22Rv1 (cell line): ENCODE measurements around the gene WIPF3.
"Not testable (repeated sequence)": the region's sequence is repeated elsewhere in the genome, so short reads cannot be mapped to it uniquely, and the experiment has no call there.

Source experiments
- H3K27ac ChIP-seq: fragments of 450-650 bp; 2 replicates; pipeline ENCODE4 v1.5.1; 2017
- CTCF ChIP-seq: fragments of 450-650 bp; IDR thresholded peaks from 2 replicates; pipeline ENCODE4 v1.5.1; 2017; ENCODE audit warnings: mild to moderate bottlenecking
- ZFX ChIP-seq: fragments of 450-650 bp; IDR thresholded peaks from 2 replicates; pipeline ENCODE4 v1.6.1; 2017; ENCODE audit warnings: antibody characterized with exemption, borderline replicate concordance

The WIPF3 gene

GRCh38 chr7:29953726-29954347 lies 147.5 kb downstream of the WIPF3 start:
- no peak overlapping the region for H3K27ac ChIP-seq

GRCh38 chr7:29955075-29955792 lies 148.9 kb downstream of the WIPF3 start:
- no peak overlapping the region for H3K27ac ChIP-seq
- TF ChIP-seq CTCF (no peak), ZFX (no peak)

More at GRCh38 chr7:29953726-29954347, 147.5 kb downstream of the WIPF3 start:
- no peak for TF ChIP-seq ZFX
- no peak for TF ChIP-seq CTCF

GRCh38 chr7:29955799-29956486 lies 149.6 kb downstream of the WIPF3 start:
- TF ChIP-seq CTCF (no peak), ZFX (no peak)
- no peak overlapping the region for H3K27ac ChIP-seq

- TF ChIP-seq CTCF (no peak), ZFX (no peak)
- H3K27ac ChIP-seq, result no peak overlapping the region
Observed at GRCh38 chr7:29956487-29956836, 150.2 kb downstream of the WIPF3 start.

GRCh38 chr7:29957521-29958310 lies 151.4 kb downstream of the WIPF3 start:
- no peak for TF ChIP-seq CTCF
- no peak for TF ChIP-seq ZFX
- H3K27ac ChIP-seq, result no peak overlapping the region

- TF ChIP-seq CTCF (no peak), ZFX (no peak)
Observed at GRCh38 chr7:29958667-29959358, 152.5 kb downstream of the WIPF3 start.

GRCh38 chr7:29961611-29962010 lies 155.3 kb downstream of the WIPF3 start:
- not testable (repeated sequence) for H3K27ac ChIP-seq

More at GRCh38 chr7:29958667-29959358, 152.5 kb downstream of the WIPF3 start:
- H3K27ac ChIP-seq, result no peak overlapping the region
